HG03175 (cell line): Measurements from ENCODE around the gene ZMYND8.
"Not testable (repeated sequence)": the region's sequence is repeated elsewhere in the genome, so short reads cannot be mapped to it uniquely, and the experiment has no call there.

ENCODE experiments used
- ATAC-seq: cut with Tn5 transposase; IDR thresholded peaks from one replicate; pipeline ENCODE4 v1.9.1; 2021; ENCODE audit warnings: mild to moderate bottlenecking, moderate library complexity; ENCODE audit not compliant: unreplicated experiment

The ZMYND8 gene

DNA sequence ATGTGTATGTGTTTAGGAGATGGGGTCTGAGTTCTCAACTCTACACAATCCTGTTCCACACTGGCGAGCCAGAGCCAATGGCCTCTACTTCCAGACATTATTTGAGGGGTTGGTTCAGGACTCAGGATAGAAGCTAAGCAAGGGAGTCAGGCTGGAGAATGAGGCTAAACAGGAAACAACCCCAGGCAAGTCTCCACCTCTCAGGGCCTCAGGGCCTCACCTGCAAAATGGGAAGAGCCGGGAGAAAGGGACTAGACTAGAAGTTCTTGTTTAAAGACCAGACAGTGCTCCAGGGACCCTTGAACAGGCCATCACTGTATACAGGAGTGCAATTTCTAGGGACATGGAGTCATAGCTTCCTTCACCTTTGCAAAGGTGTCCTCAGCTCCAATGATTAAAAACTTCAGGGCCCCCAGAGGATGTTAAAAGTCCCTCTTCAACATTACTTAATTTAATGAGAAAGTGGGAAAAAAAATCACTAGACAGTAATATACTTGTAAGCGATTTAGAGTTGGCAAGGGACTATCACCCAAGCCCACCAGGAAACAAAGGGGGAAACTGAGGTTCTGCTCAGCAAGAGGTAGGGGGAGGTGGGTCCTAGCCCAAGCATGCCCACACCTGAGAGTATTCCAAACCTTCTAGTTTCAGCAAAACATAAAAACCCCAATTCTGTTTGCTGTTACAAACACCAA, 41.7 kb downstream of the ZMYND8 start:
- ATAC-seq: no peak

DNA sequence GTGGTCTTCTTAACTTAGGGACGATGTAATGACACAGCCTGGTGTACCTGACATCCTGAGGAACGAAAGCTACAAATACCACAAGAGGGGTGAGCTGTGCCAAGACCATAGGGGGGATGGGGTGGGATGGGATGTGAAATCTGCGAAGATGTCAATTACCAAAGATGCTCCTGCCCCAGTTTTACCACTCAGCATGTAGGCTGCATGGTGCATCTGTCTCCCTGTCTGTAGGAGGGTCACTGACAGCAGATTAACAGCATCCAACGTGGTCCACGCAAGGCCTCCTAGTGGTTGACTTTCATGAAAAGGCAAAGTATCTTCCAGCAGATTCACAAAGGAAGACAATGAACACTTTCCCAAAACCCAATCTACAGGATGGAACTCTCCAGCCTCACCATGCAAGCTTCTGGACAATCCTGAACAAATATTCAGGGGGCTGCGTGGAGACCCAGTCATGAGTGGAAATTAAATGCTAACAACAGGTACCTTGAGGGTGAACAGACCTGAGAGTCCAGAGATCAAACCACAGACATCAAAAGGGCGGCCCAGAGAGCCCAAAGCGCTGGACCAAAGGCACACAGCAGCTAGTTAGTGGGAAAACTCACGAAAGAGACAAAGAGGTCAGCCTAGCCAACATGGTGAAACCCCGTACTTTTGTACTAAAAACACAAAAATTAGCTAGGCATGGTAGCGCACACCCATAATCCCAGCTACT, 44.4 kb downstream of the ZMYND8 start:
- no peak for ATAC-seq

DNA sequence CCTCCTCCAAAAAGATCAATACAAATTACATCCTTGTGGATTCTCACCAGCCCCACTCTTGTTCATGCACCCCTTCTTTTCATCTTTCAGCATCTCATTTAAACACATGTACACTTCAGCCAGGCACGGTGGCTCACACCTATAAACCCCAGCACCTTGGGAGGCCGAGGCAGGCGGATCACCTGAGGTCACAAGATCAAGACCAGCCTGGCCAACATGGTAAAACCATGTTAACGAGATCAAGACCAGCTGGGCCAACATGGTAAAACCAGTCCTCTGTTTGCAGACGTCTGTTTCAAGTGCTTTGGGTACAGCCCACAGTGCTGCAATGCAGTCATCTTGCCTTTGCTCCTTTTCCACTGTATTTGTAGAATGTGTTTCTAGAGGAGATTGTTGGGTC, 45.3 kb downstream of the ZMYND8 start:
- no peak for ATAC-seq

DNA sequence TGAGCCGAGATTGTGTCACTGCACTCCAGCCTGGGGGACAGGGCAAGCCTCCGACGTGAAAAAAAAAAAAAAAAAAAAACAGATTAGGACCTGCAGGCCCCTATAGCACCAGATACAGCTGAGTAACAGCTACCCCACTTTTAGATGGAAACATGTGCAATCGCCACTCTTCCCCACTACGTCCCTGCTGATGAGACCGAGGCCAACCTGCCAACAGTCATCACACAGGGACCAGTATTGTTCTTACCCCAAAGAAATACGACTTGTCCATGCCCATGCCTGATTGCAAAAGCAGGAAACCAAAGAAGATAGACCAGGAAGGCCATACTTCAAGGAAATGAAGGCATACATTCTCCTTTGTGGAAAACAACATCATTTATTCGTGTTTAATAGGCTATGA, 45.8 kb downstream of the ZMYND8 start:
- no peak for ATAC-seq

DNA sequence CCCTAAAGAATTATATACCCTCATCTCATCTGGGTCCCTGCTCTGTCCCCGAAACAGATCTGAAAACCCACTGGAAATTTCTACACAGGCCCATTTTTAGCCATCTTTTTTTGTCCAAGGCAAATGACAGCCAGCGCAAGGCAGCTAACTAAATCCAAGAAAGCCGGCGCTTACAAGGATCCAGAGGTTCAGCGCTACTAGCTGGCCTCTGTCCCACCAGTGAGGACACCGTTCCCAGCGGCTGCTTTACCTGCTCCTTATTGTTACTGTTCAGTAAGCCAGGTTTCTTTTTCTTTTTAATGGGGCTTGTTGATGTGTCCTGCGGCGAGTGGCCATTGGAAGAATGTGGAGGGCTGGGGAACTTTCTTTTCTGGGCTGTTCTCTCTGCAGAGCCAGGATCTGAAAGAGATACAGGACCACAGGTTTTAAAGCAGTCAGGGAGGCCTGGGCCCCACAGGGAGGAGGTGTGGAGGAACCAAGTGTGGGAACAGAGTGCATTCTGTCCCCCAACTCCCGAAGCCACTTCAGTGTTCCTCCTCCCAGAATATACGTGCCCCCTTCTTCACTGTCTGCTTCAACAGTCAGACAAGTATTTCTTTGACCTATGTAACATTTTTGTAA, 46.6 kb downstream of the ZMYND8 start:
- ATAC-seq: no peak

DNA sequence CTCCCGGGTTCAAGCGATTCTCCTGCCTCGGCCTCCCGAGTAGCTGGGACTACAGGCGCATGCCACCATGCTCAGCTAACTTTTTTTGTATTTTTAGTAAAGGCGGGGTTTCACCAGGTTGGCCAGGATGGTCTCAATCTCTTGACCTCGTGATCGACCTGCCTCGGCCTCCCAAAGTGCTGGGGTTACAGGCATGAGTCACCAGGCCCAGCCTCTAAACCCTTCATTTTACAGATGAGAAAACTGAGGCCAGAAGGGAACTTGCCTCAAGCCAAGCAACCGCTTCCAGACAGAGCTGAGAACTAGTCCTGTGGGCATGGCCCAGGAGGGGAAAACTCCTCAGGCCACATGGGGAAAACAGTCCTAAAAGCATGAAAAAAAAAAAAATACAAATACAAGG, 47.1 kb downstream of the ZMYND8 start:
- ATAC-seq: no peak

DNA sequence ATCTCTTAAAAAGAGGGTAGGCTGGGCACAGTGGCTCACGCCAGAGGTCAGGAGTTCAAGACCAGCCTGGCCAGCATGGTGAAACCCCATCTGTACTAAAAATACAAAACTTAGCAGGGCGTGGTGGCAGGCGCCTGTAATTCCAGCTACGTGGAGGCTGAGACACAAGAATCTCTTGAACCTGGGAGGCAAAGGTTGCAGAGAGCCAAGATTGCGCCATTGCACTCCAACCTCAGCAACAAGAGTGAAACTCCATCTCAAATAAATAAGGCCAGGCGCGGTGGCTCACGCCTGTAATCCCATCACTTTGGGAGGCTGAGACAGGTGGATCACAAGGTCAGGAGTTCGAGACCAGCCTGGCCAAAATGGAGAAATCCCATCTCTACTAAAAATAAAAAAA, 48.9 kb downstream of the ZMYND8 start:
- not testable (repeated sequence) for ATAC-seq

DNA sequence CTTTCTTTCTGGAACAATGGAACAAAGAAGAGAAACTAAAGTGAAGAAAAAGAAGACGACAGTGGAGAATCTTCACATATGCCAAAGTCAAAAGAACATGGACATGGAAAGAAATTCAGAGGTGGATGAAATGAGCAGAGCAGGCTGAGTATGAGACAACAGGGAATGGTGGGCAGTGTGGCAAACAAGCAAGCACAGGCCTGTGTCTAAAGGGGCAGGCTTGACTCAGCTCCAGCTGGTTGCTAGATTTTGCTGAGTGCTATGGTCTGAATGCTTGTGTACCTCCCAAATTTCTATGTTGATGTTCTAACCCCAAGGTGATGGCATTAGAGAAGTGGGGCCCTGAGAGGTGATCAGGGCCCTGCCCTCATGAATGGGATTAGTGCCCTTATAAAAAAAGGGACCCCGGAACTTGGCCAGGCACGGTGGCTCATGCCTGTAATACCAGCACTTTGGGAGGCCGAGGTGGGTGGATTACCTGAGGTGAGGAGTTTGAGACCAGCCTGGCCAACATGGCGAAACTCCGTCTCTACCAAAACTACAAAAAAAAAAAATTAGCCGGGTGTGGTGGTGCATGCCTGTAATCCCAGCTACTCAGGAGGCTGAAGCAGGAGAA, 49.6 kb downstream of the ZMYND8 start:
- no peak for ATAC-seq

DNA sequence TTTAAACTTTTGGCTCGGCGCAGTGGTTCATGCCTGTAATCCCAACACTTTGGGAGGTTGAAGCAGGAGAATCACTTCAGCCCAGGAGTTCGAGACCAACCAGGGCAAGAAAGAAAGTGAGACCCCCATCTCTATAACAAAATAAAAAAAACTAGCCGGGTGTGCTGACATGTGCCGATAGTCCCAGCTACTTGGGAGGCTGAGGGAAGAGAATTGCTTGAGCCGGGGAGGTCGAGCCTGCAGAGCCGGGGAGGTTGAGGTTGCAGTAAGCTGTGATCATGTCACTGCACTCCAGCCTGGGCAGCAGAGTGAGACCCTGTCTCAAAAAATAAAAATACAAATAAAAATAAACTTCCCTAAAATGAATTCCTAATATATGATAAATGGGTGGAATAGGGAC, 50.4 kb downstream of the ZMYND8 start:
- ATAC-seq: no peak

DNA sequence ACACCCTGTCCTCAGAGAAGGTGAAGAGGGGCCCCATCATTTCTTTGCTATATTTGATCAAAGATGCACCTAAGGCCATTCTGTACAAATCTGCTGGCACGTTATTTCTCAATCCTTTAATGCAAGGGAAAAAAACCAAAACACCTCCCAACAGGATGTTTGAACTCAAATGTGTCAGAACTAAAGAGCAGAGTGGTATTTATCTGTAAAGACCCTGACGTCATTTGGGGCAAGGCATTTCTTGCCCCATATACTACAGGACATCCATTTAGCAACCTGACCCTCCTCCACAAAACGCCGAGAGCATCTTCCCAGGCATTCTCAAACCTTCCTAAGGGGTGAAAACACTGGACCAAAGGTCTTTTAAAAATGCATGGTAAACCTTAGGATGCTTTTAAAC, 50.8 kb downstream of the ZMYND8 start:
- ATAC-seq: no peak

DNA sequence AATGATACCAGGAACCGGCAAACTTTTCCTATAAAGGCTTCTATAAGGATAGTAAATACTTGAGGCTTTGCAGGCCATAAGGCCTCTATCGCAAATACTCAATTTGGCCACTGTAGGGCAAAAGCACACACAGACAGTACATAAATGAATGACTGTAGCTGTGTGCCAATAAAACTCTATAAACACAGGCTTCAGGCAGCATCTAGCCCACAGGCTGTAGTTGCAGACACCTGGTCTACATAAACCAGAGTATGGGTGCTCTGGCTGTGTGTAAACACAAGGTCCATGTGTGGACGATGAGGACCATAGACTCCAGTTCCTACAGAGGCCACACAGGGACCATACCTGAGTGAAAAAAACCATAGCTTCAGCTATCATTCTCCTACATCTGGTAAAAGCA, 52.2 kb downstream of the ZMYND8 start:
- ATAC-seq: no peak

DNA sequence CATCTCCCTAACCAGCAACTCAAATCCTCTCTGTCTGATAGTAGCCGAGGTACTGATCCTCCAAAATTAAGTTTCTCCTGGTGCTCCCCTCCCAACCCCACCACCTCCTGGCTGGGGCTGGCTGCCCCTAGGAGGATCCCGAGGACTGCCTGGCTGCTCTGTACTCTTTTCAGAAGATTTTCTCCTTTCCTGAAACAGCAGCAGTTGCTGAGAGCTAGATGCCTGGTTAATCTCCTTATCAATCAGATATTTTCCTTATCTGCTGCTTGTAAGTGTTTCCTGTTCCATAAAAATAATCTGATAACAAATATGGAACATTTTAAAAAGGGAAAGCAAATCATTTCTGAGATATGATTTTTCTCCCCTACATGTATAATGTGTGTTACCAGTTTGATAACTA, 52.8 kb downstream of the ZMYND8 start:
- ATAC-seq: no peak

DNA sequence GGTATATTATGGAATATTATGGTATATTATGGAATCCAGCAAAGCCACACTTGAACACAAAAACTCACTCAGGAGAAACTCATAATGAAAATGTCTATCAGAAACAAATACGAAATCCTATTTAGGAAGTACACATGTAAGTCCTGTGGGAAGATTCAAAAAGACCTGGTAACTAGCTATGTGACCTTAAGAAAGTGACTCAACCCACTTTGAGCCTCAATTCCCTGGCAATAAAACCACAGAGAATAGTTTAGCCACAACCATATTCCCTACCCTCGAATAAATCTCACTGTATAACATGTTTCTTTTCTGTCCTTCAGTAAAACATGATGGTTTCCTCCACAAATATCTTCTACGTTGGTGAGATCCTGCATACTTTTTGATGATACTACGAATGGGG, 56.4 kb downstream of the ZMYND8 start:
- ATAC-seq: no peak

DNA sequence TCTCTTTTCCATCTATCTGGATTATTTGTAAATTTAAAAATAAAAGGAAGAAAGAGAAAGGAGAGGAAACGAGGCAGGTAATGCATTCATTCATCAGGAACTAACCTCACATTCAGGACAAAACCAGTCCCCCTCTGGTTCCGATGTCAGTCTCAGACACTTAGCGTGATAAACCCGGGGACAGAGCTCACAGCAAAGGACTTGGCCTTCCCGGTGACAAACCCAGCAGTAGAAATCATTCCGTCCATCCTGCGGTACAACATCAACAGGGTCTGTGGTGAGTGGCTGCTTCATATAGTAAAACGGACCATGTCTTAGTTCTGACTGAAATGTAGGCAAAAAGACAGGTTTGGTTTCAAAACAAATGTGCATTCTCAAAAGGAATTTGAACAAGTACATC, 57.9 kb downstream of the ZMYND8 start:
- ATAC-seq: no peak

DNA sequence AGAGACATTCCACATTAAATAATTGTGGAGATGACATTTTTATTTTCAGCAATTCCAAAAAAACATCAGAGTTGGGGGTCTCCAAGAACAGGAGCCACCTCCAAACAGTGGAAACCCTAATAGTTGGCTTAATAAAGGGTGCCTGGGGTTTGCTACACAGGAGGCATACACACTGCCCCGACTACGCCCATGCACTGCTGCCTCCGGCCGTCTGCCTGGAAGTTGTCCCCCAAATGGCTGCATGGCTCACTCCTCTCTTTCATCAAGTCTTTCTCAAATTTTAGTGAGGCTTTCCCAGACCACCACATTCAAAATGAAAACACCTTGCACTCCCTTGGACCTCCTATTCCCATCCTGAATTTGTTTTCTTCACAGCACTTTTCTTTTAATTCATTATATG, 58.8 kb downstream of the ZMYND8 start:
- ATAC-seq: no peak

DNA sequence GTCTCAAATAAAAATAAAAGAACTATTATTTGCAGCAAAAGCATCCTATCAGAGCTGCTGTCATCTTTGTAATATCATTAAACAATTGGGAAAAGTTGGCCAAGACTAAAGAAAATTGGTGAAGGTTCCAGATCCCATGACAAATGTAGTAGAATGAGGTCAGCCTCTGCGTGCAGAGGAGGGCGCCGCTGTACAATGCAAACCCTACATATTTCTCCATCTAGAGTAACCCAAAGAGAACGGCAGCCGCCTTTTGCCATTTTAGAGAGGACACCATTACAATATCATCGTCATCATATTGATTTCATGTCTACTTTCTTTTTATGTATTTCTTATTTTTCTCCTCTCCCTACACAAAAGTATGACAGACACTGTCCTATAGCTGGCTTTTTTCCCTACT, 59.5 kb downstream of the ZMYND8 start:
- no peak for ATAC-seq

DNA sequence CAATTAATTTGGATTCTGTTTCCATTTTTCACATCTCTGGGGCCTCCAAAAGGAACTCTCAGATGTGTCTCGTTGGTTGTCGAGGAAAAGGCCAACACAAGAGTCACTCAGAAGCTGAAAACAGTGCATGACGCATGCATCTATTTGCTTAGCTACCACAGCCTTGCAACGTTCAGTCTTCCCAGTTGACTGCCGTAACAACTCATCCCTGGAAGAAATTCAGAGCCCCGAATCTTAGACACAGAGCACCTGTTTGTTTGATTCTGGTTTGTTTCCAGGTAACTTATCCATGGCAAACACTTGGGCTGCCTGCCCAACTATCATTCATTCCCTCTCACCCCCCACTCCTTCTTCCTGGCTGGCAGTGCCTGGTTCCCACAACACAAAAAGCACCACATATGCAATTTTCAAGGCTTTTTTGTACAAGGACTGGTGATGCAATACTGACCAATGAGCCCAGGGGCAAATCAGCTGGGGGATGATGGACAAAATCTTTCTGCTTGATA, 60.5 kb downstream of the ZMYND8 start:
- ATAC-seq: no peak

DNA sequence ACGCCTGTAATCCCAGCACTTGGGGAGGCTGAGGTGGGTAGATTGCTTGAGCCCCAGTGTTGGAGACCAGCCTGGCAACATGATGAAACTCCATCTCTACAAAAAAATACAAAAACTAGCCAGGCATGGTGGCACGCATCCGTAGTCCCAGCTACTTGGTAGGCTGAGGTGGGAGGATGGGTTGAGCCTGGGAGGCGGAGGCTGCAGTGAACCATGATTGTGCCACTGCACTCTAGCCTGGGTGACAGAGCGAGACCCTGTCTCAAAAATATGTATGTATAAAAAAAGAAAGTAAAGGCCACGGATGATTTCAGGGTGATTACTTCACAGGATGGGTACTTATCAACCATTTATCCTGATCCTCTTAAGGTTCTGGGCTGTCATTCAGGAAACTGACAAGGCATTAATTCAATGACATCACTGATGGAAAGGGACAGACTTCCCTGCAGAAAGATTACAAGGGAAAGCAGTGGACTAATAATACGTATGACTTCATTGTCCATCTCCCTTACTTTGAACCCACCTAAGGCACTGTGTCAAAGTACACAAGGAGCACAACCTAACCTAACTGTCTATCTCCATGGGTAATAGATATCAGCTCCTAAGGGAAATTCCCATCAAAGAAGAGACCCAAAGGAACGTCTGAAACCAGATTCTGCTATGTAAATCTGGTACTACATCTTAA, 61.2 kb downstream of the ZMYND8 start:
- no peak for ATAC-seq

DNA sequence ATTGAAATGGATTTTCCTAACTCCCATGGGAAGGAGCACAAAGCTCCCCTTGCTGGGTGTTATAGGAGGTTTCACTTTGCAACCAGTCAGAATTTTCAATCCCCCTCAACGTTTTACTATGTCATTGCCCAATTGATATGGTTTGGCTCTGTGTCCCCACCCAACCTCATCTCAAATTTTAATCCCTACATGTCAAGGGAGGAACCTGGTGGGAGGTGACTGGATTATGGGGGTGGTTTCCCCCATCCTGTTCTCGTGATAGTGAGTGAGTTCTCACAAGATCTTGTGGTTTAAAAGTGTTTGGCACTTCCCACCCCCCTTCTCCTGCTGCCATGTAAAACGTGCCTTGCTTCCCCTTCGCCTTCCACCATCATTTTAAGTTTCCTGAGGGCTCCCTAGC, 62.9 kb downstream of the ZMYND8 start:
- no peak for ATAC-seq

DNA sequence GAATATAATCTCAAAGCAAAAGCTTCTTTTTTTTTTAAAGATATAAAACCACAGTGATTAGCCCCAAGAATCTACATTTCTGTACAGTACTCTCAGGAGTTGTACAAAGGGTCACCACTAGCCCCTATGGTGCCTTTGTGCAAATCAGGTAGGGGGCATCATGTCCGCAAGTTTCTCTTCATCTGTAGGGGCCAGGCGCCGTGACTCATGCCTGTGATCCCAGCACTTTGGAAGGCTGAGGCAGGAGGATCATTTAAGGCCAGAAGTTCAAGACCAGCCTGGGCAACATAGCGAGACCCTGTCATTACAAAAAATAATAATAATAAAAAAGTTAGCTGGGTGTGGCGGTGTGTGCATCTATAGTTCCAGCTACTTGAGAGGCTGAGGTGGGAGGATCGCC, 63.9 kb downstream of the ZMYND8 start:
- no peak for ATAC-seq
